OCI-LY1 (cell line): Measurements from ENCODE around the gene CDH3.

ENCODE experiments used
- H2AFZ ChIP-seq: fragments of 200-600 bp; sonication (generic), shearing (Covaris generic); 2 replicates; pipeline ENCODE4 v1.6.0; 2014; ENCODE audit warnings: antibody characterized with exemption, mild to moderate bottlenecking, low read length
- H3F3A ChIP-seq: fragments of 200-600 bp; sonication (generic), shearing (Covaris generic); 2 replicates; pipeline ENCODE4 v1.6.0; 2014; ENCODE audit warnings: mild to moderate bottlenecking, antibody characterized with exemption, low read length, moderate library complexity; ENCODE audit not compliant: insufficient read depth
- H3K27ac ChIP-seq: fragments of 200-600 bp; sonication (generic); 2 replicates; pipeline ENCODE4 v1.5.1; 2014; ENCODE audit warnings: low read length, mixed run types, mild to moderate bottlenecking, low read depth; ENCODE audit not compliant: poor library complexity, severe bottlenecking
- H3K27me3 ChIP-seq: fragments of 200-600 bp; sonication (generic); 2 replicates; pipeline ENCODE4 v1.6.0; 2014; ENCODE audit warnings: antibody characterized with exemption, mild to moderate bottlenecking, low read length, moderate library complexity; ENCODE audit not compliant: insufficient read depth
- H3K36me3 ChIP-seq: fragments of 200-600 bp; sonication (generic); 2 replicates; pipeline ENCODE4 v1.6.1; 2014; ENCODE audit warnings: mild to moderate bottlenecking, antibody characterized with exemption, low read length, moderate library complexity, mixed read lengths; ENCODE audit not compliant: insufficient read depth
- H3K4me1 ChIP-seq: fragments of 200-600 bp; sonication (generic); 2 replicates; pipeline ENCODE4 v1.5.1; 2014; ENCODE audit warnings: mild to moderate bottlenecking, low read length, moderate library complexity; ENCODE audit not compliant: insufficient read depth, severe bottlenecking
- H3K4me2 ChIP-seq: fragments of 200-600 bp; sonication (generic), shearing (Covaris generic); 2 replicates; pipeline ENCODE4 v1.6.1; 2014; ENCODE audit warnings: low read length
- H3K4me3 ChIP-seq: fragments of 200-600 bp; sonication (generic); 2 replicates; pipeline ENCODE4 v1.5.1; 2014; ENCODE audit warnings: low read length, low read depth, mild to moderate bottlenecking, mixed read lengths; ENCODE audit not compliant: poor library complexity, severe bottlenecking
- H3K79me2 ChIP-seq: fragments of 200-600 bp; shearing (Covaris generic); 2 replicates; pipeline ENCODE4 v1.6.1; 2016; ENCODE audit warnings: mixed run types, low read length, mixed read lengths; ENCODE audit not compliant: insufficient read depth
- H3K9ac ChIP-seq: fragments of 200-600 bp; sonication (generic), shearing (Covaris generic); 2 replicates; pipeline ENCODE4 v1.6.1; 2014; ENCODE audit warnings: mild to moderate bottlenecking, low read length, mixed read lengths
- H3K9me2 ChIP-seq: fragments of 200-600 bp; sonication (generic), shearing (Covaris generic); 2 replicates; pipeline ENCODE4 v1.6.1; 2014; ENCODE audit warnings: low read depth, mild to moderate bottlenecking, low read length, mixed read lengths
- H3K9me3 ChIP-seq: fragments of 200-600 bp; shearing (Covaris generic); 2 replicates; pipeline ENCODE4 v1.6.1; 2014; ENCODE audit warnings: low read length, mixed read lengths
- H4K20me1 ChIP-seq: fragments of 200-600 bp; sonication (generic), shearing (Covaris generic); 2 replicates; pipeline ENCODE4 v1.6.0; 2016; ENCODE audit warnings: mild to moderate bottlenecking, low read length; ENCODE audit not compliant: insufficient read depth
- CTCF ChIP-seq: fragments of 200-600 bp; sonication (generic), shearing (Covaris generic); IDR thresholded peaks from 2 replicates; pipeline ENCODE4 v1.5.1; 2017; ENCODE audit warnings: mild to moderate bottlenecking, antibody characterized with exemption, low read length, moderate library complexity, mixed read lengths
- EZH2 ChIP-seq: fragments of 200-600 bp; sonication (generic), shearing (Covaris generic); IDR thresholded peaks from 2 replicates; pipeline ENCODE4 v1.8.0; 2017; ENCODE audit warnings: borderline replicate concordance, mixed run types, mild to moderate bottlenecking, antibody characterized with exemption, low read length, moderate library complexity, mixed read lengths

The CDH3 gene

GRCh38 chr16:68717684-68718083 is 72.6 kb downstream of the CDH3 start:
- Histone ChIP-seq H4K20me1 (no peaks in the 10 kb centered on the region), H3K4me3 (no peak overlapping the region), H3K4me1 (no peaks in the 10 kb centered on the region), H3K27me3 (no peaks in the 10 kb centered on the region), H3K4me2 (no peak overlapping the region), H3K9ac (no peak overlapping the region), H3K79me2 (no peaks in the 10 kb centered on the region), H3K9me3 (no peaks in the 10 kb centered on the region), H3K9me2 (no peaks in the 10 kb centered on the region), H3K36me3 (no peaks in the 10 kb centered on the region), H3K27ac (no peak overlapping the region), H2AFZ (no peak overlapping the region), H3F3A (no peaks in the 10 kb centered on the region)
- TF ChIP-seq EZH2 (no peak), CTCF (no peak)

GRCh38 chr16:68718590-68718989 is 73.5 kb downstream of the CDH3 start:
- H2AFZ ChIP-seq: no peak overlapping the region
- no peak overlapping the region for H3K4me2 ChIP-seq
- TF ChIP-seq CTCF (no peak), EZH2 (no peak)
- no peaks in the 10 kb centered on the region for H3K9me3 ChIP-seq
- H3K9ac ChIP-seq: no peak overlapping the region
- H3F3A ChIP-seq: no peaks in the 10 kb centered on the region
- H3K9me2 ChIP-seq: no peaks in the 10 kb centered on the region
- H3K79me2 ChIP-seq: no peaks in the 10 kb centered on the region
- H3K4me3 ChIP-seq: no peak overlapping the region
- H3K27ac ChIP-seq: no peak overlapping the region
- no peaks in the 10 kb centered on the region for H3K4me1 ChIP-seq
- H4K20me1 ChIP-seq: no peaks in the 10 kb centered on the region
- H3K36me3 ChIP-seq: no peaks in the 10 kb centered on the region
- no peaks in the 10 kb centered on the region for H3K27me3 ChIP-seq

- H3K4me1 ChIP-seq: no peaks in the 10 kb centered on the region
- no peaks in the 10 kb centered on the region for H3F3A ChIP-seq
- H3K4me3 ChIP-seq: no peak overlapping the region
- no peaks in the 10 kb centered on the region for H3K79me2 ChIP-seq
- TF ChIP-seq CTCF: no peak
- TF ChIP-seq EZH2: no peak
- H3K4me2 ChIP-seq: no peak overlapping the region
- no peaks in the 10 kb centered on the region for H3K36me3 ChIP-seq
- no peak overlapping the region for H2AFZ ChIP-seq
- H3K27ac ChIP-seq: no peak overlapping the region
- H3K27me3 ChIP-seq: no peaks in the 10 kb centered on the region
- no peak overlapping the region for H3K9ac ChIP-seq
- no peaks in the 10 kb centered on the region for H3K9me3 ChIP-seq
- no peaks in the 10 kb centered on the region for H3K9me2 ChIP-seq
- H4K20me1 ChIP-seq: no peaks in the 10 kb centered on the region
Measured at GRCh38 chr16:68719993-68720489, 74.9 kb downstream of the CDH3 start.
